ENCODE measurements around the gene RIPPLY1. TPM values are rescaled to one million over a fixed set of nuclear protein-coding genes. Genes with fewer than 3 reads are reported as not detected.

RIPPLY1 gene
- total RNA-seq, 1 experiment from 2014 or later, result not detected

DNA sequence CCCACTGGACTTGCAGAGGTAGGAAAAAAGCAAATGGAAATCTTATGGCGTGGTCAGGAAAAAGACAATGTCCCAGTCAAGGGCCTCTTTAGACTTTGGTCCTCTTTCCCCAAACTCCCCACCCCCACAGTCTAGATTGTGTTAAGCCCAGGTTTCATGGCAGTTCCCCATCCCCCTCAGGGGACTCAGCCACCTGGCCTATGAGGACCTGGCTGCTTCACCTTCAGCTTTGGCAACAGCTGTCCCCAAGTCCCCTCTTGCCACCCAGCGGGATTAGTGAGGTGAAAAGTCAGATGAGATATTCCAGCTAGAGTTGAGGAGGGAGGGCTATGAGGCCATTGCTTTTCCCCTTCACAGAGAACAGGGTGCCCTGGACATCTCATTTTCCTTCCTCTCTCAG lies 457 bp downstream of the RIPPLY1 start:
- Histone ChIP-seq H3K4me1 (peaks cover 42% of the 10 kb centered on the region), H3K4me3 (ENCODE audit: low read depth, low read length) (no peak overlapping the region), H3K27me3 (replicated peaks; ENCODE audit: control insufficient read depth, insufficient read depth, low read length) (no peaks in the 10 kb centered on the region), H3K9me3 (no peaks in the 10 kb centered on the region), H3K36me3 (ENCODE audit: control insufficient read depth, insufficient read depth, low read length) (no peaks in the 10 kb centered on the region)
- TF ChIP-seq CTCF (IDR thresholded peaks at IDR 0.05; ENCODE audit: insufficient read depth in 1 of 2, low read depth in 1 of 2, low read length in 1 of 2, severe bottlenecking in 1 of 2, unreplicated experiment in 1 of 2), result no peak
- peaks cover 17% of the 10 kb centered on the region for H3K4me1 Mint-ChIP-seq (ENCODE audit: low read depth, unreplicated experiment)
- ChIA-PET POLR2A (no interaction called here), CTCF (interaction anchor here (1.5 to 2.1 kb wide), 3 partner anchors 8 to 57 kb away, joined by 5 to 9 read pairs (median 8); no protein-coding TSS in a partner anchor)
- H3K9me3 Mint-ChIP-seq (ENCODE audit: unreplicated experiment), result no peaks in the 10 kb centered on the region
- H3K27ac Mint-ChIP-seq (ENCODE audit: unreplicated experiment), result no peak overlapping the region
- intact Hi-C loops (cut with micrococcal nuclease; ENCODE audit: unreplicated experiment), result loop anchor here (1.0 kb wide), 1 partner anchor 30 kb away; no protein-coding TSS in a partner anchor
- no TSS peak for BruUV-seq (replicated peaks)
- H3K4me3 Mint-ChIP-seq (ENCODE audit: unreplicated experiment), result no peak overlapping the region
- no peaks in the 10 kb centered on the region for H3K27me3 Mint-ChIP-seq (ENCODE audit: insufficient read depth, unreplicated experiment)
- DNase-seq, result peak; percentile 36 to 60
- no peaks in the 10 kb centered on the region for H3K36me3 Mint-ChIP-seq (ENCODE audit: insufficient read depth, unreplicated experiment)

DNA sequence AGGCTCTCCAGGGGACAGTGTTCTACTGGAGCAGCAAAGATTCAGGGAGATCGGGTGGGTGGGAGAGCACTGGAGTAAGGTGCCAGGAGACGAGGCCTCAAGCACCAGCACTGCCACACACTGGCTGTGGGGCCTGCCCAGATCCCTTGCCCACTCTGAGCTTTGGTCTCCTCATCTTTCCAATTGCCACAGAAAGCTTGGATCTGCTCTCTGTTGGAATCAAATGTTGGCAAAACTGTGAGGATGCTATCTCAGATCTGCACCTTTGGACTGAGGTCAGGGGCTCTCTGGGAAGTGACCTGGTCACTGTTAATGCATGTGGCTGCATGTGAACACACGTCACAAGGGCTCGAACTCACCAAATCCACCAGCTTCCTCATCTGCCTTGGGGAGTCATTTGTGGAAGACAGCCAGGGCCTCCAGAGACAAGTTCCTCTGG lies 1.3 kb downstream of the RIPPLY1 start:
- Histone ChIP-seq H3K9me3 (no peaks in the 10 kb centered on the region), H3K27me3 (replicated peaks; ENCODE audit: control insufficient read depth, insufficient read depth, low read length) (no peaks in the 10 kb centered on the region), H3K36me3 (ENCODE audit: control insufficient read depth, insufficient read depth, low read length) (no peaks in the 10 kb centered on the region), H3K4me1 (peaks cover 42% of the 10 kb centered on the region), H3K4me3 (ENCODE audit: low read depth, low read length) (no peak overlapping the region)
- no peak for TF ChIP-seq CTCF (IDR thresholded peaks at IDR 0.05; ENCODE audit: insufficient read depth in 1 of 2, low read depth in 1 of 2, low read length in 1 of 2, severe bottlenecking in 1 of 2, unreplicated experiment in 1 of 2)
- no peaks in the 10 kb centered on the region for H3K36me3 Mint-ChIP-seq (ENCODE audit: insufficient read depth, unreplicated experiment)
- CTCF ChIA-PET, result interaction anchor here (2.0 to 2.1 kb wide), 2 partner anchors 31 to 58 kb away, joined by 8 to 9 read pairs; no protein-coding TSS in a partner anchor
- no peak overlapping the region for H3K27ac Mint-ChIP-seq (ENCODE audit: unreplicated experiment)
- no peaks in the 10 kb centered on the region for H3K9me3 Mint-ChIP-seq (ENCODE audit: unreplicated experiment)
- BruUV-seq (replicated peaks), result no TSS peak
- intact Hi-C loops (cut with micrococcal nuclease; ENCODE audit: unreplicated experiment), result loop anchor here (1.0 kb wide), 1 partner anchor 31 kb away; no protein-coding TSS in a partner anchor
- no peak for DNase-seq
- H3K27me3 Mint-ChIP-seq (ENCODE audit: insufficient read depth, unreplicated experiment), result no peaks in the 10 kb centered on the region
- H3K4me3 Mint-ChIP-seq (ENCODE audit: unreplicated experiment), result no peak overlapping the region
- POLR2A ChIA-PET, result no interaction called here
- H3K4me1 Mint-ChIP-seq (ENCODE audit: low read depth, unreplicated experiment), result peaks cover 13% of the 10 kb centered on the region

GRCh38 chrX:106901341-106901740 lies 1.8 kb downstream of the RIPPLY1 start:
- Mint-ChIP-seq H3K27me3 (ENCODE audit: insufficient read depth, unreplicated experiment) (no peaks in the 10 kb centered on the region), H3K4me1 (ENCODE audit: low read depth, unreplicated experiment) (peaks cover 9% of the 10 kb centered on the region)
- POLR2A ChIA-PET, result no interaction called here

More at GRCh38 chrX:106901341-106901740, 1.8 kb downstream of the RIPPLY1 start:
- H3K36me3 ChIP-seq (ENCODE audit: control insufficient read depth, insufficient read depth, low read length), result no peaks in the 10 kb centered on the region
- Mint-ChIP-seq H3K27ac (ENCODE audit: unreplicated experiment) (no peak overlapping the region), H3K36me3 (ENCODE audit: insufficient read depth, unreplicated experiment) (no peaks in the 10 kb centered on the region), H3K9me3 (ENCODE audit: unreplicated experiment) (no peaks in the 10 kb centered on the region), H3K4me3 (ENCODE audit: unreplicated experiment) (no peak overlapping the region)
- H3K9me3 ChIP-seq, result no peaks in the 10 kb centered on the region
- CTCF ChIA-PET, result interaction anchor here (2.0 to 2.1 kb wide), 2 partner anchors 32 to 59 kb away, joined by 8 to 9 read pairs; no protein-coding TSS in a partner anchor
- DNase-seq, result no peak
- H3K4me1 ChIP-seq, result peaks cover 37% of the 10 kb centered on the region
- H3K4me3 ChIP-seq (ENCODE audit: low read depth, low read length), result no peak overlapping the region
- no TSS peak for BruUV-seq (replicated peaks)
- H3K27me3 ChIP-seq (replicated peaks; ENCODE audit: control insufficient read depth, insufficient read depth, low read length), result no peaks in the 10 kb centered on the region
- intact Hi-C loops (cut with micrococcal nuclease; ENCODE audit: unreplicated experiment), result no loop called here
- TF ChIP-seq CTCF (IDR thresholded peaks at IDR 0.05; ENCODE audit: insufficient read depth in 1 of 2, low read depth in 1 of 2, low read length in 1 of 2, severe bottlenecking in 1 of 2, unreplicated experiment in 1 of 2), result no peak
